IPS-NIHi7 (cell line): ENCODE data around the gene PIK3R2.

Source experiments
- DNase-seq: peaks from one replicate; pipeline ENCODE4 v3.0.0; 2012; ENCODE audit warnings: mixed read lengths; ENCODE audit errors: extremely low spot score

PIK3R2 gene

GRCh38 chr19:18173054-18173571 lies 20.1 kb downstream of the PIK3R2 start:
- no peak for DNase-seq

GRCh38 chr19:18173572-18174288 lies 20.8 kb downstream of the PIK3R2 start, which contains the start of gene IFI30:
TSS of gene IFI30 (plus strand) at chr19:18173813. CDS start at chr19:18173842, 29 bp downstream.
- DNase-seq, result peak; percentile 87

- no peak for DNase-seq
Observed at GRCh38 chr19:18174983-18175382, 22.0 kb downstream of the PIK3R2 start.

DNA sequence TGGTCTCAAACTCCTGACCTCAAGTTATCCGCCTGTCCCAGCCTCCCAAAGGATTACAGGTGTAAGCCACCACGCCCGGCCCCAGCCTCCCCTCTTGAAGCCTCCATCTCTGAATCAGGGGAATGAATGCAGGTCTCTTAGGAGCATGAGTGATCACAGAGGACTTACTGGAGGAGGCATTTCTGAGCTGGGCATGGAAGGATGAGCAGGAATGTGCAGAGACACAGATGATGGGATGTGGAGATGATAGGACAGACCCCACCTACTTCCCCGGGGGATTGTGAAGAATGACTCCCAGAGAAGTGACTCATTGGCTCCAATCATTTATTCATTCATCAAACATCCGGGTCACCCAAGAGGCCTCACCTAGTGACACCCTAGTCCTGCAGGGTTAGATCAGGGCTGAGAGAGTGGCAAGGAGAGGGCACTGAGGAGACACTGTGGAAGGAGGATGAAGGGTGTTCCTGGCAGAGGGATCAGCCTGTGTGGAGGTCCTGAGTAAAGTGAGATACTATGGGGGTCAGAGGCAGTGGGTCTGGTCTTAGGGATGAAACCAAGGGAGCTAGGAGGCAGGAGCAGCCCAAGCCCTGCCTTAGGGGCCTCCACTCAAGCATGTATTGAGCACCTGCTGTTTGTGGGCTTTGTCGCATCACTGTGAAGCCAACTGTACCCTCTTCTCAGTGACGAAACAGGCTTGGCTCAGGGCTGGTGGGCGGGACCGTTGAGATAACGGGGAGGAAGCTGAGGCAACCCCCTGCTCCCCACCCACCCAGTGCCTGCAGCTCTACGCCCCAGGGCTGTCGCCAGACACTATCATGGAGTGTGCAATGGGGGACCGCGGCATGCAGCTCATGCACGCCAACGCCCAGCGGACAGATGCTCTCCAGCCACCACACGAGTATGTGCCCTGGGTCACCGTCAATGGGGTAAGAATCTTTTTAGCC lies 23.7 kb downstream of the PIK3R2 start:
- no peak for DNase-seq

GRCh38 chr19:18179957-18180356 lies 27.0 kb downstream of the PIK3R2 start:
- DNase-seq, result no peak

GRCh38 chr19:18183529-18183928 lies 30.6 kb downstream of the PIK3R2 start:
- DNase-seq, result no peak

DNA sequence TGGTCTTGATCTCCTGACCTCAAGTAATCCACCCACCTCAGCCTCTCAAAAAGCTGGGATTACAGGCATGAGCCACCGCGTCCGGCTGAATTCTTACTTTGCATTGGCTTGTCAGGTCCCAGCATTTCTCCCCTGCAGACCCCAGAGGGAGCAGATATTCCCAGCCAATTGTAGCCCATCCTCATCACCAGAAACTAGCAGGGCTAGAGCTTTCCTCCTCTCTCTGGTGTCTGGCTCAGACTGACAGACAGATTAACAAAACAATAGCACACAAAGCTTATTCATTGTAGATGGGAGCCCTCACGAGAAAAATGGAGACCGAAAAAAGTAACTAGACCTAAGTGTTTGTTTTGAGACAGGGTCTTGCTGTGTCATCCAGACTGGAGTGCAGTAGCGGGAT lies 32.6 kb downstream of the PIK3R2 start:
- no peak for DNase-seq

DNA sequence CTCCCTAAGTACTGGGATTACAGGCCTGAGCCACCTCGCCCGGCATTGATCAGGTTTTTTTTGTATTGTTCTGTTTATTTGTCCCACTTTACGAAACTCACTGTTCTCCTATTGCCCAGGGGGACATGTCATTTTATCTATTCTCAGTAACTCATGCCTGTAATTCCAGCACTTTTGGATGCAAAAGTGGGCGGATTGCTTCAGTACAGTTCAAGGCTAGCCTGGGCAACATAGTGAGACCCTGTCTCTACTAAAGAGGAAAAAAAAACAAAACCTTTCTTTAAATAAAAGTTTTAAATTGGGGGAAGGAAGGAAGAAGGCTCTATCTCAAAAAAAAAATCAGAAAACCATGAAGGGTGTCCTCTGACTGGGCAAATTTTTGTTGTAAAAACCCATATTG lies 37.3 kb downstream of the PIK3R2 start:
- DNase-seq, result no peak

- DNase-seq, result no peak
Observed at GRCh38 chr19:18191640-18192062, 38.7 kb downstream of the PIK3R2 start.

DNA sequence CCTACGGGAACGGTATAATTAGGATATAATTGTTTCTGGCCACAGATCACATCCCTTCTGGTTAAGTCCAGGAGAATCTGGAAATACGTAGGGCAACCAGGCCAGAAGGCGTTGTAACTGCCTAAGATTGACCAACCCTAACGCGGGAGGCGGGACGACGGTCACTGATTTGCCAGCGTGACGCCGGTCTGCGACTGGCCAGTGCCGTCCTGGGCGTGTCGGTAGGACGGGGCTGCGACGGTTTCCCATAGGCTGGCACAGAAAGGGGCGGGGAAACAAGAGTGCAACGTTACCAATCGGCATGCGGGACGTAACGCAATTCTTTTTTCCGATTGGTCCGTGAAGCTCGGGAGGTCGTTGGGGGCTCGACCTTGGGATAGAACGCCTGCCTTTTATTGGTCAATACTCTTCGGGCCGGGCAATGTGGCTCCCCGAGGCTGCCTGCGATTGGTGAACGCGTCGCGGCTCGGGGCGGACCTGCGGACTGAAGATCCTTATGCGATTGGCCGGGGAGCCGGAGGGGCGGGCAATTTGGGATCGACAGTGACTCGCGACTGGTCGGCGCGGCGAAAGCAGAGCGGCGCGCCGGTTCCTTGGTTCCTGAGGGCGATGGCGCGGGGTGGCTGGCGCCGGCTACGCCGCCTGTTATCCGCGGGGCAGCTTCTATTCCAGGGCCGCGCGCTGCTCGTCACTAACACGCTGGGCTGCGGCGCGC lies 39.9 kb downstream of the PIK3R2 start, which contains the start of gene MPV17L2:
Gene MPV17L2, plus strand, starts transcription at position 546 of the 715 bp plus-strand sequence. Its CDS starts 64 bp downstream, at position 610.
- peak; percentile 96 for DNase-seq

DNA sequence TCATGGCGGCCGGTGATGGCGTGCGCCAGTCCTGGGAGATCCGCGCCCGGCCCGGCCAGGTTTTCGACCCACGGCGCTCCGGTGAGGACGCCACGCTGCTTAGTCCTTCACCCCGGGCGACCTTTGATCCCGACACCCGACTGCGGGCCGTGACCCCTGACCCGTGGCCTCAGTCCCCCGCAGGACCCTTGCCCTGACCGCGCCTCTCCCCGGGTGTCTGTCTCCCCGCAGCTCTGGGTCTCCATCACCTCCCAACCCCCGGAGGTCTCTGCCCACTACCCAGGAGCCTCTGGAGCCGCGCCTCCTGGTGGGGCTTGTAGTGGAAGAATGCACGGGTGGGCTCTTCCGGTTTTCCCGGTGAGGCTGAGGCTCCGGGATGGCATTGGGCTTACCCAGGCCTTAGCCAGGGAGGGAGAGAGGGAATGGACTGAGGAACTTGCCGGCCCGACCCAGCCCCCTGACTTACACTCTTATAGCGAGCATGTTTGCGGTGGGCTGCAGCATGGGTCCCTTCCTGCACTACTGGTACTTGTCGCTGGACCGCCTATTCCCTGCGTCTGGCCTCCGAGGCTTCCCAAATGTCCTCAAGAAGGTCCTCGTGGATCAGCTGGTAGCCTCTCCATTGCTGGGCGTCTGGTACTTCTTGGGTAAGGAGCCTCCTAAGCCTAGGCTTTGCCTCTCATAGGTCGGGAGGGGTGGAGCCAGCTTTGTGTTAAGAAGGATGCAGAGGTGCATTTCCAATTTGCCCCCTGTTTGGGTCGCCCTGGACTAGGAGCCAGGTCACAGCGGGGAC lies 40.6 kb downstream of the PIK3R2 start:
- DNase-seq, result no peak

GRCh38 chr19:18194181-18194530 lies 41.2 kb downstream of the PIK3R2 start:
- no peak for DNase-seq

GRCh38 chr19:18194554-18195238 lies 41.7 kb downstream of the PIK3R2 start:
- peak; percentile 66 for DNase-seq

GRCh38 chr19:18196511-18196845 lies 43.5 kb downstream of the PIK3R2 start:
- no peak for DNase-seq

DNA sequence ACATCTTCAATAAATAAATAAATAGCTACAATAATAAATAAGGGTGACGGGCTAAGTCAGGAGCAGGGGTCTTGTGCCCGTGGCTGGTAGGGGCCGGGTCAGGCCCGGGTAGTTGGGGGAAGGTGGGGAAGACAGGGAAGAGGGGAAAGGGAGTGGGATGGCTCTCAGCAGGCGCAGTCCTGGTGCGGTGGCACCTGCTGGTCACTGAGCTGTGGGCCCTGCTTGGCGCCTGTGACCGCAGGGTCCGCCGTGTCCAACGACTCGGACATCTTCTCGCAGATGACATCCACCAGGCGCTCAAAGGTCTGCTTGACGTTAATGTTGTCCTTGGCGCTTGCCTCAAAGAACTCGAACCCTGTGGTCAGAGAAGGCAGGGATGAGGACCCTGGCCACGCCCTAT lies 44.3 kb downstream of the PIK3R2 start:
- no peak for DNase-seq

- no peak for DNase-seq
Observed at GRCh38 chr19:18197941-18198340, 45.0 kb downstream of the PIK3R2 start.

DNA sequence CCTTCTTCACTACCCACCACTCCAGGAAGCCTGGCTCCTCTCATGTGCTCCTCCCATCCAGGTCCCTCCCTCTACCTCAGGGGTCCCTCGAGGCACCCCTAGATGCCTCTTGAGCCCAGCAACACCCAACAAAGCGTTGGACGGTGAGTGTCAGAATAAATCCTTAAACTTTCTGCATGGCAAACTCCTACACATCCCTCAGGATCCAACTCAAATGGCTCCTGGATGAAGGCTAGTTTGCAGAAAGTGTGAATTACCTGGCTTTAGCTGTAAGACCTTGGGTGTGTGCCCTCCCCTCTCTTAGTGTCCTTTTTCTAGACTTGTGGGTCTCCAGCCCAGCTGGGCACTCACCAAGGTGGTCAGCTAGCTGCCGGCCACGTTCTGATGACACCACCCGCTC lies 45.4 kb downstream of the PIK3R2 start:
- DNase-seq, result no peak

GRCh38 chr19:18202397-18202777 lies 49.4 kb downstream of the PIK3R2 start:
- DNase-seq, result no peak

DNA sequence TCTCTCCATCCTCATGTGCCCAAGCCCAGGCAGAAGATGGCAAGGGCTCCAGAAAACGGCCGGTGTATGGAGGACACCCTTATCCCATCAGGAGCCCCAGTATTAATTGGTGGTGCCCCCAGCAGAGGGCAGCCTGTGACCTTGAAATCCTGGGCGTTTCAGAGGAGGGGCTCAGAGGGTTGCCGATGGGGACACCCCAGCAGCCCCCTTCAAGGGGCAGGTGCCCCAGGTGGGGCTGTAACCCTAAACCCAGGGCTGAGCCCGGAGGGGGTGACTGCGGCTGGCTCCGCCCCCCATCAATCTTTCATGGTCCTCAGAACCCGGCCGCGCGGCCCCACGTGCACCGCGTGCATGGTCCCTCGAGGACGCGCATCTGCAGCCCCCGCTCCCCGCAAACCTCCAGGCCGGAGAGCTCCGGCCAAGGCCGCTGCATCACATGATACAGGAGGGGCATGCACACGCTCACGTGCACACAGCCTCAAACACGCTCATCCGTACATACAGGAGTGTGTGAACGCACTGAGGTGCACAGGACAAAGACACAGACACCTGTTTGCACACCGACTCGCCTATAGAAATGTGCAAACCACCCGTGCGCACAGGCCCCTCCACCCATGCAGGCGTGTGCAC lies 49.9 kb downstream of the PIK3R2 start:
- peak; percentile 36 for DNase-seq

DNA sequence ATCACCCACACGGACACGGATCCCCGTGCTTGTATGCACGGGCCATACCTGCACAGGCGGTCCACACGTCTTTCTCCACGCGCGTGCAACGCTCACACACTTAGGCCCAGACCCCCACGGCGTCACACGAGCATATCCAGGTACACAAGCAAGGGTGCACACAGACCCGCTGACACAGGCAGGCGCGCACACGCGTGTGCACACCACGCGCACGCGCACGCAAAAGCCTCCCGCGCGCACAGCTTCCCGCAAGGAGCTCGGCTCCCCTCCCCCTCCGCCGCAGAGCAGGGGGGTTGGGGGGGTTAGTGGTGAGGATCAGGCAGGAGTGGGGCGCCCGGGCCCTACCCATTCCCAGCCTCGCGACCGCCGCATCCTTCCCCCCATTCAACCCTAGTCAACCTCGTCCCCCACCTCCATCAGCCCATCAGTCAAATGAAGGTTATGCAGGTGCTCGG lies 50.5 kb downstream of the PIK3R2 start:
- DNase-seq, result no peak
